OCI-LY7 (cell line): ENCODE data around the gene HDAC4. TPM values are rescaled to one million over a fixed set of nuclear protein-coding genes. Genes with fewer than 3 reads are reported as not detected.

Source experiments
- BruUV-seq: library from RNA; stranded (reverse); fragments of 400-500 nt; replicated peaks from 2 replicates; lab custom pipeline; 2021; lab: Mats Ljungman, UMichigan
- CTCF ChIA-PET: fragments of 300-600 bp; sonication (Branson Sonifier 250); formaldehyde crosslinking; loops from one replicate; lab custom pipeline; 2022; ENCODE audit warnings: antibody characterized with exemption; ENCODE audit not compliant: unreplicated experiment; lab: Charles Lee
- POLR2A ChIA-PET: fragments of 300-600 bp; sonication (Branson Sonifier 250); formaldehyde crosslinking; loops from one replicate; lab custom pipeline; 2022; ENCODE audit warnings: antibody characterized with exemption; lab: Charles Lee
- DNase-seq: peaks from one replicate; pipeline ENCODE4 v3.0.0-alpha.2; 2015; ENCODE audit warnings: low spot score
- H2AFZ ChIP-seq: fragments of 200-600 bp; sonication (generic), shearing (Covaris generic); 2 replicates; pipeline ENCODE4 v1.6.1; 2014; ENCODE audit warnings: mild to moderate bottlenecking, antibody characterized with exemption, low read length, moderate library complexity
- H3K27ac ChIP-seq: fragments of 200-600 bp; sonication (generic); 2 replicates; pipeline ENCODE4 v1.5.1; 2014; ENCODE audit warnings: mixed run types, low read depth, mild to moderate bottlenecking, moderate library complexity, low read length, inconsistent platforms; ENCODE audit not compliant: poor library complexity, severe bottlenecking
- H3K36me3 ChIP-seq: fragments of 200-600 bp; sonication (generic); 2 replicates; pipeline ENCODE4 v1.6.1; 2014; ENCODE audit warnings: mild to moderate bottlenecking, antibody characterized with exemption, low read length, moderate library complexity, mixed read lengths; ENCODE audit not compliant: insufficient read depth
- H3K4me1 ChIP-seq: fragments of 200-600 bp; sonication (generic); 2 replicates; pipeline ENCODE4 v1.5.1; 2014; ENCODE audit warnings: mild to moderate bottlenecking, low read length; ENCODE audit not compliant: insufficient read depth, poor library complexity, severe bottlenecking
- H3K4me2 ChIP-seq: fragments of 200-600 bp; sonication (generic); 2 replicates; pipeline ENCODE4 v1.6.1; 2014; ENCODE audit warnings: mild to moderate bottlenecking, low read length
- H3K4me3 ChIP-seq: fragments of 200-600 bp; sonication (generic); 2 replicates; pipeline ENCODE4 v1.5.1; 2014; ENCODE audit warnings: mild to moderate bottlenecking, low read depth, low read length; ENCODE audit not compliant: poor library complexity, severe bottlenecking
- H3K79me2 ChIP-seq: fragments of 200-600 bp; sonication (generic); 2 replicates; pipeline ENCODE4 v1.6.1; 2016; ENCODE audit warnings: low read depth, mild to moderate bottlenecking, low read length, moderate library complexity, mixed read lengths; ENCODE audit not compliant: insufficient read depth
- H3K9me2 ChIP-seq: fragments of 200-600 bp; sonication (generic); 2 replicates; pipeline ENCODE4 v1.6.1; 2016; ENCODE audit warnings: mild to moderate bottlenecking, low read length, mixed read lengths; ENCODE audit not compliant: insufficient read depth
- H3K9me3 ChIP-seq: fragments of 200-600 bp; sonication (generic); 2 replicates; pipeline ENCODE4 v1.6.1; 2014; ENCODE audit warnings: mild to moderate bottlenecking, mixed run types, low read length, mixed read lengths
- H4K20me1 ChIP-seq: fragments of 200-600 bp; sonication (generic); 2 replicates; pipeline ENCODE4 v1.6.1; 2014; ENCODE audit warnings: mild to moderate bottlenecking, antibody characterized with exemption, low read length, moderate library complexity, mixed read lengths; ENCODE audit not compliant: insufficient read depth
- EZH2phosphoT487 ChIP-seq: fragments of 200-600 bp; sonication (generic); IDR thresholded peaks from 2 replicates; pipeline ENCODE4 v1.6.1; 2018; ENCODE audit warnings: low read depth, borderline replicate concordance, mild to moderate bottlenecking, mixed run types, antibody characterized with exemption, low read length, moderate library complexity, mixed read lengths
- intact Hi-C: fragments of 100-400 bp; cut with micrococcal nuclease; formaldehyde crosslinking; loops from one replicate; pipeline ENCODE4 v1.10.0; 2022; ENCODE audit not compliant: unreplicated experiment
- total RNA-seq, 2 experiments: library from RNA; depleted of rRNA in 1 of 2; stranded (reverse); fragments of >200 nt in 1 of 2; shearing (Covaris generic) in 1 of 2; gene quantifications; 2 replicates each; pipeline ENCODE4 v1.2.3, GENCODE V29; 2014 to 2022
- TF ChIP-seq, protein P1 (sequence below): fragments of 200-600 bp; sonication (generic); conservative IDR thresholded peaks from 2 replicates; pipeline ENCODE4 v1.5.1; 2014; ENCODE audit warnings: mild to moderate bottlenecking, antibody characterized with exemption, low read length, moderate library complexity, mixed read lengths

HDAC4 gene
- total RNA-seq, 2 experiments from 2014 or later = 10.2 to 20.6 TPM

DNA sequence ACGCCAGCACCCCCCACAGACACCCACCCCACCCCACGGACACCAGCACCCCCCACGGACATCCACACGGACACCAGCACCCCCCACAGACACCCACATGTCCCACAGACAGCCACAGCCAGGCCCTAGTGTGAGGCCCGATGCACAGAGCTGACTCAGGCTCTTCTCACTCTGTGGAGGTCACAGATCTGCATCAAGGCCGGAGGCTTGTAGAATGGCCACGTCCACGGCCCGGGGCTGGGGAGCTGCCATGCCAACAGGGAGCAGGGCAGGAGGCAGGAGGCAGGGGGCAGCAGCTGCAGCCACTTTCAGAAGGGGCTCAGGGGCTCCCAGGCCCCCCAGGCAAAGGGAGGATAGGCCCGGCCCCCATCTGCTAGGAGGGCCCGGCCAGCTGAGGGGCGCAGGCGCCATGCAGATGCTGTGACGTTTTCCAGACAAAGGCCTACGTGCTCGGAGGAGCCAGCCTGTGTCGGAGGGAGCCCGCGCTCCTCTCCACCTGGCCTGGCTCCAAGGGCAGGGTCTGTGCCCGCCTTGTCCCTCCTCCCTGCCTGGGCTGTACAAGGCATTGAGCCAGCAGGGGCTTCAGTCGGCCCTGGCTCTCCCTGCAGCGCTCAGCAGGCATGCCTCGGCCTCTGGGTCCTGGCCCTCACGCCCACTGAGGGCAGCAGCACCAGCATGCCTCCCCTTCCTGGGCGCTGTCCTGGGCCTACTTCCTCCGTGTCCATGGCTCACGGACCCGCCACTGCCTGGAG lies 304.0 kb downstream of the HDAC4 start:
- ChIA-PET CTCF (no interaction called here), POLR2A (no interaction called here)
- no peaks in the 10 kb centered on the region for H3K36me3 ChIP-seq
- no peak for DNase-seq
- no peak overlapping the region for H3K27ac ChIP-seq
- H3K4me3 ChIP-seq = no peak overlapping the region
- no peaks in the 10 kb centered on the region for H3K9me3 ChIP-seq
- H4K20me1 ChIP-seq = no peaks in the 10 kb centered on the region
- H3K4me2 ChIP-seq = no peak overlapping the region
- intact Hi-C loops = no loop called here
- no peaks in the 10 kb centered on the region for H3K9me2 ChIP-seq
- H3K79me2 ChIP-seq = no peaks in the 10 kb centered on the region
- H3K4me1 ChIP-seq = no peaks in the 10 kb centered on the region
- no peak for TF ChIP-seq EZH2phosphoT487
- TF ChIP-seq, protein P1, sequence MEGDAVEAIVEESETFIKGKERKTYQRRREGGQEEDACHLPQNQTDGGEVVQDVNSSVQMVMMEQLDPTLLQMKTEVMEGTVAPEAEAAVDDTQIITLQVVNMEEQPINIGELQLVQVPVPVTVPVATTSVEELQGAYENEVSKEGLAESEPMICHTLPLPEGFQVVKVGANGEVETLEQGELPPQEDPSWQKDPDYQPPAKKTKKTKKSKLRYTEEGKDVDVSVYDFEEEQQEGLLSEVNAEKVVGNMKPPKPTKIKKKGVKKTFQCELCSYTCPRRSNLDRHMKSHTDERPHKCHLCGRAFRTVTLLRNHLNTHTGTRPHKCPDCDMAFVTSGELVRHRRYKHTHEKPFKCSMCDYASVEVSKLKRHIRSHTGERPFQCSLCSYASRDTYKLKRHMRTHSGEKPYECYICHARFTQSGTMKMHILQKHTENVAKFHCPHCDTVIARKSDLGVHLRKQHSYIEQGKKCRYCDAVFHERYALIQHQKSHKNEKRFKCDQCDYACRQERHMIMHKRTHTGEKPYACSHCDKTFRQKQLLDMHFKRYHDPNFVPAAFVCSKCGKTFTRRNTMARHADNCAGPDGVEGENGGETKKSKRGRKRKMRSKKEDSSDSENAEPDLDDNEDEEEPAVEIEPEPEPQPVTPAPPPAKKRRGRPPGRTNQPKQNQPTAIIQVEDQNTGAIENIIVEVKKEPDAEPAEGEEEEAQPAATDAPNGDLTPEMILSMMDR = no peak
- no peak overlapping the region for H2AFZ ChIP-seq
- no TSS peak for BruUV-seq

DNA sequence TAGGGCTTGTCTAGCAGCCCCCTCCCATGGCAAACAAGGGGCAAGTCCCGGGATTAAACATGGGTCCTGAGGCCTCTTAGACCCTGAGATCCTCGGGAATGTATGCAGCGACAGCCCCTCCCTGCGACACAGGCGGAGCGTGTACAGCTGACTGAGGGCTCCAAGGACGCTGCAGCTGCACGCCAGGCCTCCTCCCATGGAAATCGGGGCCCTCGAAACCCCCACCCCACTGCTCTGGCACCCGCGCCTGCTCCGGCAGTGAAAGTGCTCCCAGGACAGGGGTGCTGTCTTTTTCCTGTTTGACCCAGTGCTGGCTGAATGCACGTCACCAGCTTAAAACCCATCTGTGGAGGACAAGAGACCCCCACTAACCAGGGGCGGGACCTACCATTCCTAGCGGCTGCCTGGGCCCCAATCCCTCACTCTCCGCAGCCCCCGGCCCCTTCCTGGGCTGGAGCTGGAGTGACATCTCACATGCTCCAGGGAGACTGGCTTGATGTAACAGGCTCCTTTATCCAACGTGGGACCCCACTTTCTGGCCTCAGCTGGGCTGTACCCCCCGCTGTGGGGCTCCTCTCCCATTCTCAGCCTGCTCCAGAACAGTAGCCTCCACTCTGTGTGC lies 305.2 kb downstream of the HDAC4 start:
- CTCF ChIA-PET = no interaction called here
- intact Hi-C loops = no loop called here
- no peak for TF ChIP-seq EZH2phosphoT487
- TF ChIP-seq, protein P1 = no peak
- POLR2A ChIA-PET = no interaction called here
- Histone ChIP-seq H3K36me3 (no peaks in the 10 kb centered on the region), H3K4me1 (no peaks in the 10 kb centered on the region), H3K79me2 (no peaks in the 10 kb centered on the region), H3K4me3 (no peak overlapping the region), H4K20me1 (no peaks in the 10 kb centered on the region), H3K9me3 (no peaks in the 10 kb centered on the region), H3K9me2 (no peaks in the 10 kb centered on the region), H2AFZ (no peak overlapping the region), H3K27ac (no peak overlapping the region), H3K4me2 (no peak overlapping the region)
- DNase-seq = no peak
- no TSS peak for BruUV-seq

GRCh38 chr2:239094867-239095266 lies 306.0 kb downstream of the HDAC4 start:
- TF ChIP-seq, protein P1 = no peak
- TF ChIP-seq EZH2phosphoT487 = no peak
- CTCF ChIA-PET = no interaction called here
- Histone ChIP-seq H3K36me3 (no peaks in the 10 kb centered on the region), H3K4me3 (no peak overlapping the region), H3K4me2 (no peak overlapping the region), H4K20me1 (no peaks in the 10 kb centered on the region), H3K27ac (no peak overlapping the region), H3K4me1 (no peaks in the 10 kb centered on the region), H2AFZ (no peak overlapping the region), H3K79me2 (no peaks in the 10 kb centered on the region), H3K9me2 (no peaks in the 10 kb centered on the region), H3K9me3 (no peaks in the 10 kb centered on the region)
- no TSS peak for BruUV-seq
- no peak for DNase-seq
- intact Hi-C loops = no loop called here
- POLR2A ChIA-PET = no interaction called here
